WI38 (cell line): Measurements from ENCODE around the gene SAPCD2.

Experiments used
- H3K4me3 ChIP-seq: 2 replicates; pipeline ENCODE4 v1.5.1; 2011; ENCODE audit warnings: low read depth, mild to moderate bottlenecking, control low read depth, low read length
- TF ChIP-seq, protein P1 (sequence below): IDR thresholded peaks from 2 replicates; pipeline ENCODE4 v1.5.1; 2012; ENCODE audit warnings: low read depth, mild to moderate bottlenecking, control low read depth, low read length

The SAPCD2 gene

GRCh38 chr9:137069508-137070091 lies 757 bp downstream of the SAPCD2 start:
- TF ChIP-seq, protein P1, sequence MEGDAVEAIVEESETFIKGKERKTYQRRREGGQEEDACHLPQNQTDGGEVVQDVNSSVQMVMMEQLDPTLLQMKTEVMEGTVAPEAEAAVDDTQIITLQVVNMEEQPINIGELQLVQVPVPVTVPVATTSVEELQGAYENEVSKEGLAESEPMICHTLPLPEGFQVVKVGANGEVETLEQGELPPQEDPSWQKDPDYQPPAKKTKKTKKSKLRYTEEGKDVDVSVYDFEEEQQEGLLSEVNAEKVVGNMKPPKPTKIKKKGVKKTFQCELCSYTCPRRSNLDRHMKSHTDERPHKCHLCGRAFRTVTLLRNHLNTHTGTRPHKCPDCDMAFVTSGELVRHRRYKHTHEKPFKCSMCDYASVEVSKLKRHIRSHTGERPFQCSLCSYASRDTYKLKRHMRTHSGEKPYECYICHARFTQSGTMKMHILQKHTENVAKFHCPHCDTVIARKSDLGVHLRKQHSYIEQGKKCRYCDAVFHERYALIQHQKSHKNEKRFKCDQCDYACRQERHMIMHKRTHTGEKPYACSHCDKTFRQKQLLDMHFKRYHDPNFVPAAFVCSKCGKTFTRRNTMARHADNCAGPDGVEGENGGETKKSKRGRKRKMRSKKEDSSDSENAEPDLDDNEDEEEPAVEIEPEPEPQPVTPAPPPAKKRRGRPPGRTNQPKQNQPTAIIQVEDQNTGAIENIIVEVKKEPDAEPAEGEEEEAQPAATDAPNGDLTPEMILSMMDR, result no peak
- H3K4me3 ChIP-seq, result peak overlapping the region; percentile 43

DNA sequence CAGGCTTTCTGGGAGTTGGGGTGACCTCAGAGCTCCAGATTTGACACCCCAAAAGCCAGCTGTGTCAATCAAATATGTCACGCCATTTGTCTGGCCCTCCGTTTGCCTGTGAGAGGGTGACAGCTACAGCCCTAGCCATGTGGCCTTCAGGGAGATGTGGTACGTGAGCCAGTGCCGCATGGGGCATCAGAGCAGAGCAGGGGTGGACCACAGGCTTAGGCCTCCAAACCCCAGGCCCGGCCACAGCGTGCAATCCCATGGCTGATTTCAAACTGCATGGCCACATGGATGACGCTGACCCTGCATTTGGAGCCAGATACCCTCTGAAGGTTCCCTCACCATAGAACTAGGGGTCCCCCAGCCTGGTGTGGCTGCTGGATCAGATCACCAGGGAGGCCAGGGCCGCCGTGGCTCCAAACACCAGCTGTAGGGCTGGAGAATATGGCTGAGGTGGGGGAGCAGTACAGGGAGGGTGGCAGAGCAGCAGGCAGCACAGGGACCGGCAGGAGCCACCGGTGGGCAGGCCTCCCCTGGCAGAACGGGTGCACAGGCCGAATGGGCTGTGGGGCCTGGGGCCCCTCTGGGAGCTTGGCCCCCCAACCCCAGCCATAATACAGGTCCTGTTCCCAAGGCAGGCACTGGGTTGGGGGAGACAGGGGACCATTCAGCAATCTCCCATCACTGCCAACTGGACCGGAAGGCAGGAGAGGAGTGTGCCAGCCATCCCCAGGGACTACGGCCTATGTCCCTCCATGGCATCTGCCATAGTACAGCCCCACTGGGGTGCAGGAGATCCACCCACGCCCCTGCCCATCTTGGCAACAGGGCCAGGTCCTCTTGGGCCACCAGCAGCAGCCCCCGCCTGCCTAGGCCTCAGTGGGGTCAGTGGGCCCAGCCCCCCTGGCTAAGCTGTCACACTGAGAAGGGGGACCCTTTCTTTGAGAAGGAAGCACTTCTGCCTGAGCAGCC lies 1.5 kb downstream of the SAPCD2 start:
- H3K4me3 ChIP-seq, result peak overlapping the region; percentile 43
- TF ChIP-seq, protein P1, result no peak

DNA sequence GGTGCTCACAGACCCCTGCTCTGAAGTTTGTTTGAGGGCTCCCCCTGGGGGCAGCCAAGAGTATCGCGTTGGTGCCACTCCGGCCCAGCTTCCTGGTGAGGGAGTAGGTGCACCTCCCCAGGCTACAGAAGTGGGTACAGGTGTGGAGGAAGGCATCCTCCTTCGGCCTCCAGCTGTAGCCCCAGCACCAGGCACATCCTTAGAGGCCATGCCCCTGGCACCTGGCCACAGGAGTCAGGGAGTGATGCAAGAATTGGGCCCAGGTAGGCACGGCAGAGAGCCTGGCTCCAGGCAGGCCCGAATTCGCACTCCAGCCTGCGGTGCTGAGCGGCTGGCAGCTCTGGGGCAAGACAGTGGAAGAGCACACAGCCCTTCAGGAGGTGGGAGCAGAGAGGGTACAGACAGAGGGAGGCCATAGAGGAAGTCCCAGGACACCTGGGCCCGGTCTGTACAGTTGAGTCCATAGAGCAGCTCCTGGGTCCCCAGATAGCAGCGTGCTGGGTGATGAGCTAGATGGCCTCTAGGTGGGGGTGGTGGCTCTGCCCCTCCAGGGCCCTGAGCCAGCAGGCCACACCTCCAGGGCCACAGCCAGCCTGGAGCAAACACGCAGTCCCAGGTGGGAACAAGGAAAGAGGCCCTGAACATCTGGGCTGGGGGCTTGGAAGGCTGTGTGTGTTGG lies 2.4 kb downstream of the SAPCD2 start:
- TF ChIP-seq, protein P1, result peak; percentile 86
- no peak overlapping the region for H3K4me3 ChIP-seq

GRCh38 chr9:137066096-137066861 lies 4.1 kb downstream of the SAPCD2 start:
- TF ChIP-seq, protein P1, result no peak
- H3K4me3 ChIP-seq, result no peak overlapping the region

DNA sequence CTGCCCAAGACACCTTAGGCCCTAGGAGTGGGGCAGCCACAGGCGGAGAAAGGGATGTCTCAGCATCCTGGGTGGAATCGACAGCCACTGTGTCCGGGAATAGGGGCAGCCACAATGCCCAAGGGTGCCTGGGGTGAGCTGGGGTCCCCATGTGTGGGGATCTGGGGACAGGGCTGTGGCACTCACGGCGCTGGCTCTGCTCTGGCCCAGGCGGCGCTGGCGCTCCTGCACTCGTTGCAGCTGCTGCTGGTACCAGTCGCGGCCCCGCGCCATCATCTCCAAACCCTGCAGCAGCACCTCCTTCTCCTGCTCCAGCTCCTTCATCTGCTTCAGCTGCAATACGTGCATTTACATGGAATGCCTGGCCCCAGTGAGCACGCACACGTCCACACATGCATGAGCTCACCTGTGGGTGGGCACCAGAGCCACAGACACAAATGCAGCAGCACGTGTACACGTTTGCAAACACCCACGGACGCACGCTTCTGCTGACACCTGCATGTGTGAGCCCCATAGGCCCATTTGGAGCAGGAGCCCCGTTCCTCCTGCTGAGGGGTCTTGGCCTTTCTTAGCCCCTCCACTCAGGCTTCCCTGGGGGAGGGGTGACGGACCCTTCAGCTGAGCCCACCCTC lies 4.9 kb downstream of the SAPCD2 start:
- no peak overlapping the region for H3K4me3 ChIP-seq

DNA sequence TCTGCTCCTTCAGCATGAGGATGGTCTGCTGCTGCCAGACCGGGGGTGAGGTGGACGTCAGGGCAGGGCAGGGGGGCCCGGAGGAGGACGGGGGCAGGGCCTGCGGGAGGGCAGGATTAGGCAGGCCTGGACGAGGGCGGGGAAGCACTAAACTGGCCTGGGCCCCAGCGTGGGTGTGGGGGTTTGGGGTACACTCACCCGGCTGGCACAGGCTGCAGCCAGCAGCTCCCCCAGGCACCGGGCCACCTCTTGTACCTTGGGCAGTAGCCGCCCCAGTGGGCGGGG lies 5.5 kb downstream of the SAPCD2 start:
- no peak overlapping the region for H3K4me3 ChIP-seq
- TF ChIP-seq, protein P1, result no peak

More for the DNA sequence above, 4.9 kb downstream of the SAPCD2 start:
- TF ChIP-seq, protein P1, result no peak
